ENCODE results near the gene GRB14.

- no peak for TF ChIP-seq EP300 (IDR thresholded peaks at IDR 0.05; ENCODE audit: borderline replicate concordance)
- TF ChIP-seq CEBPB (IDR thresholded peaks at IDR 0.05) = no peak
- no peak for TF ChIP-seq TEAD4 (IDR thresholded peaks at IDR 0.05)
Observed at GRCh38 chr2:164651361-164651760, 30.1 kb upstream of the GRB14 start.
